Measurements from ENCODE around the gene LPA. TPM values are rescaled to one million over a fixed set of nuclear protein-coding genes. Genes with fewer than 3 reads are reported as not detected.
"Not testable (repeated sequence)": the region's sequence is repeated elsewhere in the genome, so short reads cannot be mapped to it uniquely, and the experiment has no call there.

The LPA gene
- total RNA-seq, 4 donors from 2014 or later: not detected

DNA sequence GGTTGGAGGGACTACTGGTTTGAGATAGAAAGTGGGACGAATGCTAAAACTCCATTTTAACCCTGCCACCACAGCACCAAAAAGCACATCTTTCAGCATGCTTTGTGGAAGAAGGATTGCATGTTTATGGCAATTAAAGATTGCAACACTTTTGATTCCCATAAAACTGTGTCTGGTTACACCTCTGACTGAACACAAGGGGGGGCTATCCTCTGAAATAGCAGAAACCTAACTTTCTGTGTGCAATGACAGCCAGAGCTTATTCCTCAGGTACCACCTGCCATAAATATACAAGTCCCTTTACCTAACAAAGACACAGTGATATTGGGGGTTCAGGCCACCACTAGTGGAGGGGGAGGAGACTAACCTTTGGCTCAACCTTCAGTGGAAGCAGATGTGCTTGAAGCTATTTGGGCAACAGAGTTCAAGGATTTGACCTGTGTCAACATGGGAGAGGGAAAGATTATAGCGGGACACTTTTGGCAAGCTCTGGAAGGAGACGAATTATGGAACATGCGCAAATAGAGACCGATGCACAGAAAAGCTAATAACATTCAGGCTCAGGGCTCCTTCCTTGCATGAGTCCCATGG lies 28.4 kb upstream of the LPA start:
- H3K9me3 ChIP-seq: no peaks in the 10 kb centered on the region
- H3K27me3 ChIP-seq: no peaks in the 10 kb centered on the region
- TF ChIP-seq POLR2AphosphoS5 (IDR thresholded peaks at IDR 0.05) (no peak), POLR2A (IDR thresholded peaks at IDR 0.05) (no peak)
- no peak overlapping the region for H3K27ac ChIP-seq
- H3K4me3 ChIP-seq: no peak overlapping the region
- no peaks in the 10 kb centered on the region for H3K4me1 ChIP-seq
- WGBS: 90% methylated on average over 5 of the region's 5 CpGs
- no peak for DNase-seq (ENCODE audit: low spot score in 2 of 2)
- H3K36me3 ChIP-seq: no peaks in the 10 kb centered on the region

DNA sequence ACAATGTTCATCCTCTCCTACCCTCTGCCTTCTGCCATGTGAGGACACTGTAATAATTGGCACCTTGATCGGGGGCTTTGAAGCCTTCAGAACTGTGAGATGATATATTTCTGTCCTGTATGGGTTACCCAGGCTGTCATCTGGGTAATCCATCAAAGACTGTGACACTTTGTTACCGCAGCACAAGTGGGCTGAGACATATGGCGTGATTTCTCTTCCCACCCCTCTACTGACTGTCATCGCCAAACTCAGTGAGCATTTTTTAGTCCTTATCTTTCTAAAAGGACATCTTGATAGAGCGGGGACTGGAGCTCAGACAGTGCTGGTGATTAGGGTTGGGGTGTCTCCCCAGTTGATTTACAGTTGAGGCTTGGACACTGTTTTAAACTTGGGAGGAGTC lies 27.5 kb upstream of the LPA start:
- no peaks in the 10 kb centered on the region for H3K36me3 ChIP-seq
- 82% methylated on average over 5 of the region's 5 CpGs for WGBS
- TF ChIP-seq POLR2A (IDR thresholded peaks at IDR 0.05) (no peak), POLR2AphosphoS5 (IDR thresholded peaks at IDR 0.05) (no peak), EP300 (IDR thresholded peaks at IDR 0.05) (no peak)
- TF ChIP-seq, protein P1, sequence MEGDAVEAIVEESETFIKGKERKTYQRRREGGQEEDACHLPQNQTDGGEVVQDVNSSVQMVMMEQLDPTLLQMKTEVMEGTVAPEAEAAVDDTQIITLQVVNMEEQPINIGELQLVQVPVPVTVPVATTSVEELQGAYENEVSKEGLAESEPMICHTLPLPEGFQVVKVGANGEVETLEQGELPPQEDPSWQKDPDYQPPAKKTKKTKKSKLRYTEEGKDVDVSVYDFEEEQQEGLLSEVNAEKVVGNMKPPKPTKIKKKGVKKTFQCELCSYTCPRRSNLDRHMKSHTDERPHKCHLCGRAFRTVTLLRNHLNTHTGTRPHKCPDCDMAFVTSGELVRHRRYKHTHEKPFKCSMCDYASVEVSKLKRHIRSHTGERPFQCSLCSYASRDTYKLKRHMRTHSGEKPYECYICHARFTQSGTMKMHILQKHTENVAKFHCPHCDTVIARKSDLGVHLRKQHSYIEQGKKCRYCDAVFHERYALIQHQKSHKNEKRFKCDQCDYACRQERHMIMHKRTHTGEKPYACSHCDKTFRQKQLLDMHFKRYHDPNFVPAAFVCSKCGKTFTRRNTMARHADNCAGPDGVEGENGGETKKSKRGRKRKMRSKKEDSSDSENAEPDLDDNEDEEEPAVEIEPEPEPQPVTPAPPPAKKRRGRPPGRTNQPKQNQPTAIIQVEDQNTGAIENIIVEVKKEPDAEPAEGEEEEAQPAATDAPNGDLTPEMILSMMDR (IDR thresholded peaks at IDR 0.05): no peak
- no peaks in the 10 kb centered on the region for H3K9me3 ChIP-seq
- DNase-seq (ENCODE audit: low spot score in 2 of 2): no peak
- H3K27ac ChIP-seq: no peak overlapping the region
- H3K4me3 ChIP-seq: no peak overlapping the region
- no peaks in the 10 kb centered on the region for H3K27me3 ChIP-seq
- no peaks in the 10 kb centered on the region for H3K4me1 ChIP-seq

DNA sequence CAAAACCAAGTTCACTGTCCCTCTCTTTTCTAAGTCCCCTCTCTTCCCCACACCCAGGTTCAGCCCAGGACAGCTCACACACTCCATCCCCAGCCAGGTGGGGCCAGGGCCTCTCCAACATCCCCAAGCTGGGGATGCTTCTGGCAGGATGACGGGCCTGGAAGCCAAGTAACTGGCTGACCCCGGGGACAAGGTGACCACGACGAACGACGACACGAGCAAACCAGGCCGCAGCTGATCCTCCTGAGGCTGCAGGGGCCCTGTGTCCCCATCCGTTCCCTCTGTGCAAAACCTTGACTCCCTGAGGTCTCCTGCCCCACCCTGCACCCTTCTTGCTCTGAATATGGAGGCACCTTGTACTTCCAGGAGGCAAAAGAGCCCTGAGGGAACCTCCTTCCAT lies 26.4 kb upstream of the LPA start:
- H3K4me3 ChIP-seq: no peak overlapping the region
- H3K4me1 ChIP-seq: no peaks in the 10 kb centered on the region
- H3K27me3 ChIP-seq: no peaks in the 10 kb centered on the region
- H3K36me3 ChIP-seq: no peaks in the 10 kb centered on the region
- H3K27ac ChIP-seq: no peak overlapping the region
- WGBS: 88% methylated on average over 9 of the region's 9 CpGs
- no peaks in the 10 kb centered on the region for H3K9me3 ChIP-seq
- DNase-seq (ENCODE audit: low spot score in 2 of 2): no peak
- TF ChIP-seq, protein P1 (IDR thresholded peaks at IDR 0.05): no peak
- TF ChIP-seq EP300 (IDR thresholded peaks at IDR 0.05) (no peak), POLR2A (IDR thresholded peaks at IDR 0.05) (no peak), POLR2AphosphoS5 (IDR thresholded peaks at IDR 0.05) (no peak)

DNA sequence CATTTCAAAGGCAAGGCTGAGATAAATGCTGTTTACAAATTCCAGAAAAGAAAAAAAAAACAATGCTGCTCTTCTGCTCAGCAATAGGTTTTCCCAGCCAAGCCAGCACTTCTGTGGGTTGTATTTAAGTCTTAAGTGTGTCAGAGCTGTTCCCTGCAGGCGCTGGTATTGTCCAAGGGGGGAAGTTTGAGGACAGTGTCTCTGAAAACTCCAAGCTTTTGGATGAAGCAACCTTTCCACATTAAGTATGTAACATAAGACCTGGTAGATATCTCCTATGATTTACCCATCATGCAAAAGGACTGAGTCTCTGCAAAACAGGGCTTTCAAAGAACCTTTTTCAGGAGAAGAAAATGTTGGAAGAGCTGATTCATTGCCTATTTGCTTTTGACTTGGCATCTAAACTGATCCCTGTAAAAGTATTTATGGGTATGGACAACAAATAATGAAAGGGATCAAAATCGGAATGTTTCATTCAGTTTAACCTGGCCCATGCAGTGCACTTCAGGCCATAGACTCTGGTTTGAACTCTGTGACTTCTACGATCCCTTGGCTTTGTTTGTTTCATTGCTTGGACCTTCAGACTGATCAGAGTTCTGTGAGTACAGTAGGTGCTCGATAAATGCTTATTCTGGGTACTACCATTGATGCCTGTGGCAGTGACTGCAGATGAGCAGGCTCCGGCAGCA lies 21.8 kb upstream of the LPA start:
- H3K4me1 ChIP-seq: no peaks in the 10 kb centered on the region
- H3K9me3 ChIP-seq: no peaks in the 10 kb centered on the region
- no peaks in the 10 kb centered on the region for H3K36me3 ChIP-seq
- DNase-seq (ENCODE audit: low spot score in 2 of 2): no peak
- H3K27ac ChIP-seq: no peak overlapping the region
- 79% methylated on average over 5 of the region's 5 CpGs for whole genome bisulfite sequencing
- TF ChIP-seq POLR2A (IDR thresholded peaks at IDR 0.05): no peak
- no peak for TF ChIP-seq POLR2AphosphoS5 (IDR thresholded peaks at IDR 0.05)
- no peak for TF ChIP-seq EP300 (IDR thresholded peaks at IDR 0.05)
- TF ChIP-seq, protein P1 (IDR thresholded peaks at IDR 0.05): no peak
- H3K27me3 ChIP-seq: no peaks in the 10 kb centered on the region
- H3K4me3 ChIP-seq: no peak overlapping the region

DNA sequence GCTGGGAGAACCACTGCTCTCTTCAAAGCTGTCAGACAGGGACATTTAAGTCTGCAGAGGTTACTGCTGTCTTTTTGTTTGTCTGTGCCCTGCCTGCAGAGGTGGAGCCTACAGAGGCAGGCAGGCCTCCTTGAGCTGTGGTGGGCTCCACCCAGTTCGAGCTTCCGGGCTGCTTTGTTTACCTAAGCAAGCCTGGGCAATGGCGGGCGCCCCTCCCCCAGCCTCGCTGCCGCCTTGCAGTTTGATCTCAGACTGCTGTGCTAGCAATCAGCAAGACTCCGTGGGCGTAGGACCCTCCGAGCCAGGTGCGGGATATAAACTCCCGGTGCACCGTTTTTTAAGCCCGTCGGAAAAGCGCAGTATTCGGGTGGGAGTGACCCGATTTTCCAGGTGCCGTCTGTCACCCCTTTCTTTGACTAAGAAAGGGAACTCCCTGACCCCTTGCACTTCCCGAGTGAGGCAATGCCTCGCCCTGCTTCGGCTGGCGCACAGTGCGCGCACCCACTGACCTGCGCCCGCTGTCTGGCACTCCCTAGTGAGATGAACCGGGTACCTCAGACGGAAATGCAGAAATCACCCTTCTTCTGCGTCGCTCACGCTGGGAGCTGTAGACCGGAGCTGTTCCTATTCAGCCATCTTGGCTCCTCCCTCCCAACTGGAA lies 21.2 kb upstream of the LPA start:
- not testable (repeated sequence) for H3K36me3 ChIP-seq; H3K4me1 ChIP-seq; H3K27ac ChIP-seq; H3K27me3 ChIP-seq; H3K4me3 ChIP-seq; H3K9me3 ChIP-seq; DNase-seq (ENCODE audit: low spot score in 2 of 2)
- 89% methylated on average over 26 of the region's 32 CpGs for WGBS

DNA sequence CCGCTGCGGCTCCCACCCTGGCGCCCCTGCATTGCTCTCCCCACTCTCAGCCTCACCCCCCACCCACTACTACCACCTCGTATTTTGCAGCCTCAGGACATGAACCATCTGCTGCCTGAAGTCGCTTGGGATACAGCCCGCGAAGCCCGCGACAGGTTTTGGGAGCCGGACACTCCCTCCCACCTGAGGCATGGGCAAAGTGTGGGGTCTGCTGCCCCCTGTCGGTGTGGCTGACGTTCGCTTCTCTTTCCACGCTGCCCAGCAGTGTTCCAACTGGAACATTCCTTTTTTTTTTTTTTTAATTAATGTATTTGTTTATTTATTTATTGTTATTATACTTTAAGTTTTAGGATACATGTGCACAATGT lies 15.3 kb upstream of the LPA start:
- no peak overlapping the region for H3K27ac ChIP-seq
- no peaks in the 10 kb centered on the region for H3K27me3 ChIP-seq
- H3K4me1 ChIP-seq: peaks cover 5% of the 10 kb centered on the region
- H3K36me3 ChIP-seq: no peaks in the 10 kb centered on the region
- no peak for TF ChIP-seq POLR2AphosphoS5 (IDR thresholded peaks at IDR 0.05)
- TF ChIP-seq, protein P1 (IDR thresholded peaks at IDR 0.05): no peak
- no peak for TF ChIP-seq POLR2A (IDR thresholded peaks at IDR 0.05)
- no peak for TF ChIP-seq EP300 (IDR thresholded peaks at IDR 0.05)
- H3K4me3 ChIP-seq: peak overlapping the region; percentile 13
- DNase-seq (ENCODE audit: low spot score in 2 of 2): no peak
- WGBS: 5% methylated on average over 11 of the region's 14 CpGs
- no peaks in the 10 kb centered on the region for H3K9me3 ChIP-seq

All from suprapubic skin (tissue), 4 donors.